PC-9 (cell line): ENCODE data around the gene STRN3. TPM values are rescaled to one million over a fixed set of nuclear protein-coding genes. Genes with fewer than 3 reads are reported as not detected.
"Not testable (repeated sequence)": the region's sequence is repeated elsewhere in the genome, so short reads cannot be mapped to it uniquely, and the experiment has no call there.

Experiments used
- BruUV-seq: library from RNA; stranded (reverse); fragments of 400-500 nt; replicated peaks from 2 replicates; lab custom pipeline; 2021; lab: Mats Ljungman, UMichigan
- CTCF ChIA-PET: fragments of 300-600 bp; sonication (Branson Sonifier 250); formaldehyde crosslinking; loops from one replicate; lab custom pipeline; 2022; ENCODE audit warnings: antibody characterized with exemption; lab: Charles Lee
- POLR2A ChIA-PET: fragments of 300-600 bp; sonication (Branson Sonifier 250); formaldehyde crosslinking; loops from one replicate; lab custom pipeline; 2022; ENCODE audit warnings: antibody characterized with exemption; ENCODE audit not compliant: unreplicated experiment; lab: Charles Lee
- DNase-seq, 2 experiments: peaks; one replicate each; pipeline versions ENCODE4 v3.0.0 to v3.0.0-alpha.2; 2015 to 2022; ENCODE audit warnings: mixed read lengths in 1 of 2
- H2AFZ ChIP-seq: fragments of 200-600 bp; sonication (generic); 2 replicates; pipeline ENCODE4 v1.8.1; 2017; ENCODE audit warnings: antibody characterized with exemption
- H3F3A ChIP-seq: fragments of 200-600 bp; sonication (generic); 2 replicates; pipeline ENCODE4 v1.8.1; 2017; ENCODE audit warnings: antibody characterized with exemption, mild to moderate bottlenecking, low read depth; ENCODE audit not compliant: insufficient read depth
- H3K27ac ChIP-seq: fragments of 200-600 bp; sonication (generic); 2 replicates; pipeline ENCODE4 v1.6.1; 2016; ENCODE audit warnings: mixed run types
- H3K27me3 ChIP-seq: fragments of 200-600 bp; sonication (generic); 2 replicates; pipeline ENCODE4 v1.6.1; 2016; ENCODE audit warnings: low read depth, mixed run types; ENCODE audit not compliant: insufficient read depth
- H3K36me3 ChIP-seq: fragments of 200-600 bp; sonication (generic); 2 replicates; pipeline ENCODE4 v1.6.1; 2016; ENCODE audit warnings: low read depth, mixed run types
- H3K4me1 ChIP-seq: fragments of 200-600 bp; sonication (generic); replicated peaks from 2 replicates; pipeline ENCODE4 v1.6.1; 2016; ENCODE audit warnings: mixed run types; ENCODE audit not compliant: insufficient read depth
- H3K4me2 ChIP-seq: fragments of 200-600 bp; sonication (generic); 2 replicates; pipeline ENCODE4 v1.6.1; 2017; ENCODE audit warnings: mixed run types
- H3K4me3 ChIP-seq: fragments of 200-600 bp; sonication (generic); 2 replicates; pipeline ENCODE4 v1.6.1; 2016; ENCODE audit warnings: mixed run types
- H3K79me2 ChIP-seq: fragments of 200-600 bp; sonication (generic); 2 replicates; pipeline ENCODE4 v1.6.1; 2017; ENCODE audit warnings: low read depth, mixed run types
- H3K9me2 ChIP-seq: fragments of 200-600 bp; sonication (generic); 2 replicates; pipeline ENCODE4 v1.8.1; 2017; ENCODE audit warnings: mild to moderate bottlenecking; ENCODE audit not compliant: insufficient read depth
- H3K9me3 ChIP-seq: fragments of 200-600 bp; sonication (generic); 2 replicates; pipeline ENCODE4 v1.8.1; 2016; ENCODE audit warnings: low read depth; ENCODE audit not compliant: insufficient read depth
- H4K20me1 ChIP-seq: fragments of 200-600 bp; sonication (generic); 2 replicates; pipeline ENCODE4 v1.8.1; 2017; ENCODE audit not compliant: insufficient read depth
- EZH2 ChIP-seq: fragments of 200-600 bp; sonication (generic); IDR thresholded peaks from 2 replicates; pipeline ENCODE4 v1.8.0; 2017; ENCODE audit warnings: antibody characterized with exemption, low read depth
- intact Hi-C: fragments of 100-400 bp; cut with micrococcal nuclease; formaldehyde crosslinking; loops from one replicate; pipeline ENCODE4 v1.10.0; 2022; ENCODE audit not compliant: unreplicated experiment
- total RNA-seq: library from RNA; stranded (reverse); gene quantifications from 2 replicates; pipeline ENCODE4 v1.2.3, GENCODE V29; 2021
- TF ChIP-seq, protein P1 (sequence below): fragments of 200-600 bp; sonication (generic); conservative IDR thresholded peaks from 2 replicates; pipeline ENCODE4 v1.6.1; 2017; ENCODE audit warnings: mixed run types, antibody characterized with exemption, mild to moderate bottlenecking, moderate library complexity

Gene STRN3
- total RNA-seq, 1 experiment from 2014 or later, result 18.1 TPM

DNA sequence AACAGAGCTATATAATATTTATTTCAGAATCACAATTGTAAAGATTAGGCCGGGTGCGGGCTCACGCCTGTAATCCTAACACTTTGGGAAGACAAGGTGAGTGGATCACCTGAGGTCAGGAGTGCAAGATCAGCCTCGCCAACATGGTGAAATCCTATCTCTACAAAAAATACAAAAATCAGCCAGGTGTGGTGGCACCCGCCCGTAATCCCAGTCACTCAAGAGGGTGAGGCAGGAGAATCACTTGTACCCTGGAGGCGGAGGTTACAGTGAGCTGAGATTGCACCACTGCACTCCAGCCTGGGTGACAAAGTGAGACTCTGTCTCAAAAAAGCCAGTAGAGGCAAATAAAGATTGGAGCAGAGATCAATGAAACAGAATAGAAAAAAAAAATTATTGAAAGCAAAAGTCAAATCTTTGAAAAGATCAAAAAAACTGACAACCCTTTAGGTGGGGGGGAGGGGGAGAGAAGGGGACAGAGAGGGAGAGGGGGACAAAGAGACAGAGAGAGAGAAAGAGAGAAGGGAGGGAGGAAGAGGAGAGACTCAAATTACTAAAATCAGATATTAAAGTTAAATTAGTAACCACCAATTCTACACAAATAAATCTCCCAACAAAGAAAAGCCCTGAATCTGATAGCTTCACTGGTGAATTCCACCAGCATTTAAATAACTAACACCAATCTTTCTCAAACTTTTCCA is 53.1 kb downstream of the STRN3 start:
- TF ChIP-seq EZH2, result no peak
- TF ChIP-seq, protein P1, sequence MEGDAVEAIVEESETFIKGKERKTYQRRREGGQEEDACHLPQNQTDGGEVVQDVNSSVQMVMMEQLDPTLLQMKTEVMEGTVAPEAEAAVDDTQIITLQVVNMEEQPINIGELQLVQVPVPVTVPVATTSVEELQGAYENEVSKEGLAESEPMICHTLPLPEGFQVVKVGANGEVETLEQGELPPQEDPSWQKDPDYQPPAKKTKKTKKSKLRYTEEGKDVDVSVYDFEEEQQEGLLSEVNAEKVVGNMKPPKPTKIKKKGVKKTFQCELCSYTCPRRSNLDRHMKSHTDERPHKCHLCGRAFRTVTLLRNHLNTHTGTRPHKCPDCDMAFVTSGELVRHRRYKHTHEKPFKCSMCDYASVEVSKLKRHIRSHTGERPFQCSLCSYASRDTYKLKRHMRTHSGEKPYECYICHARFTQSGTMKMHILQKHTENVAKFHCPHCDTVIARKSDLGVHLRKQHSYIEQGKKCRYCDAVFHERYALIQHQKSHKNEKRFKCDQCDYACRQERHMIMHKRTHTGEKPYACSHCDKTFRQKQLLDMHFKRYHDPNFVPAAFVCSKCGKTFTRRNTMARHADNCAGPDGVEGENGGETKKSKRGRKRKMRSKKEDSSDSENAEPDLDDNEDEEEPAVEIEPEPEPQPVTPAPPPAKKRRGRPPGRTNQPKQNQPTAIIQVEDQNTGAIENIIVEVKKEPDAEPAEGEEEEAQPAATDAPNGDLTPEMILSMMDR, result no peak
- H4K20me1 ChIP-seq, result peaks cover 3% of the 10 kb centered on the region; the same call in 1 of the 2 replicates
- no peaks in the 10 kb centered on the region for H3K27me3 ChIP-seq
- H3K36me3 ChIP-seq, result no peaks in the 10 kb centered on the region
- no peak overlapping the region for H3K27ac ChIP-seq
- no peaks in the 10 kb centered on the region for H3K9me3 ChIP-seq
- no peaks in the 10 kb centered on the region; the same call in 1 of the 2 replicates for H3F3A ChIP-seq
- ChIA-PET CTCF (no interaction called here), POLR2A (no interaction called here)
- no peak overlapping the region for H3K4me2 ChIP-seq
- H3K9me2 ChIP-seq, result no peaks in the 10 kb centered on the region
- H3K4me3 ChIP-seq, result no peak overlapping the region
- no peaks in the 10 kb centered on the region for H3K4me1 ChIP-seq
- intact Hi-C loops, result no loop called here
- peaks cover 72% of the 10 kb centered on the region for H3K79me2 ChIP-seq
- no peak for DNase-seq
- BruUV-seq, result no TSS peak
- no peak overlapping the region for H2AFZ ChIP-seq

DNA sequence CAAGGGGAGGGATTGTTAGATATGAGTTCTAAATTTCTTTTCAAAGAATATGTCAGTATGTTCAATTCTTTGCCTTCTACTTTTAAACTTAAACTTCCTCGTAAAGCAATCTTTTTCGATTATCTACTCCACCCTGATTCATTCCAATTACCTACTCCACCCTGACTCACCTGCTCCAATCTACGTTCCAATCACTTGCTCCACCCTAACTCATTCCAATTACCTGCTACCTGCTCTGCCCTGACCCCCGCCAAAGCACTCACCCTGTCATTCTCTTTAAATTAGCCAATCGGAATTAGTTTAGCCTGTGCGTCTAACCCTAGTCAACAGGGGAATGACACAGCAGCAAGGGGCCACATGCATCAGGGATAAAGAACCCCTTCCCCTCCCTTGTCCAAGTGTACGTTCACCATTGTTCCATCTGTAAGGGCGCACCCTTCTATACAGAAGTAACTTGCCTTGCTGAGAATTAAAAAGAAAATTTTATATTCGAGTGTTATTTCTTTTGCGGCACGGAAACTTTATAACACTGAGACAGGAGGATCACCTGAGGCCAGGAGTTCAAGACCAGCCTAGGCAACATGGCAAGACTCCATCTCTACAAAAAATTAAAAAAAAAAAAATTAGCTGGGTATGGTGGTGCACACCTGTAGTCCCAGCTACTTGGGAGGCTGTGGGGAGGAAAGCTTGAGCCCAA is 54.0 kb downstream of the STRN3 start:
- H3K27ac ChIP-seq, H3K36me3 ChIP-seq, H3K4me1 ChIP-seq, H3K4me2 ChIP-seq, intact Hi-C loops, H3K27me3 ChIP-seq, H4K20me1 ChIP-seq, H3F3A ChIP-seq, H3K4me3 ChIP-seq, H3K9me2 ChIP-seq, H2AFZ ChIP-seq, BruUV-seq, H3K9me3 ChIP-seq, POLR2A ChIA-PET, DNase-seq: not testable (repeated sequence)
- CTCF ChIA-PET, result interaction anchor here (0.6 kb wide), 1 partner anchor 21 kb away, joined by 9 read pairs; no protein-coding TSS in a partner anchor
- peaks cover 71% of the 10 kb centered on the region for H3K79me2 ChIP-seq

DNA sequence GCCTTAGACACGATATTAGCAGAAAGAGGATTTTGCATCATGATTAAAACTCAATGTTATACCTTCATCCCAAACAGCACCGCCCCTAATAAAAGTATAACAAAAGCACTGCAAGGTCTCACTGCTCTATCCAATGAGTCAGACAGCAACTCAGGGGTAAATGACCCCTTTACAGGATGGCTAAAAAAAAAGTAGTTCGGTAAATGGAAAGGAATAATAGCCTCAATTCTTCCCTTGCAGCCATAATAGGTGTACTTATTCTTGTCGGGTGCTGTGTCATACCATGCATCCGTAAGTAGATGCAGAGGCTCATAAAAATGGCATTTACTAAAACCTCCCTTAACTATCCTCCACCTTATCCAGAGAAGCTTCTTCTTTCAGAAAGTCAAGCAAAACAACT is 54.6 kb downstream of the STRN3 start:
- BruUV-seq, result no TSS peak
- peaks cover 3% of the 10 kb centered on the region; the same call in 1 of the 2 replicates for H4K20me1 ChIP-seq

DNA sequence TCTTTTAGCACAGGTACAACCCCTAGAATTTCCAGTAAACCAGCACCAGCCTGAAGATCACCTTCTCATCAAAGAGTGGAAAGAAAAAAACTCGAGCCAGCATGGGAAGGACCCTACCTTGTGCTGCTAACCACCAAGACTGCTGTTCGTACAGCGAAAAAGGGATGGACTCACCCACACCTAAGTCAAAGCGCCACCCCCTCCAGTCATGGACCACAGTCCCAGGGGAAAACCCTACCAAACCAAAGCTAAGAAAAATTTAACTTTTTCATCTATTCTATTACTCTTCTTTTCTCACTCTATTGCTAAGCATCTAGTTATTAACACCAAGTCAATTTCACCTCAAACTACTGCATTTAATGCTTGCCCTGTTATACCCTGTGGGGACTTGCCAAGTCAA is 56.4 kb downstream of the STRN3 start:
- POLR2A ChIA-PET, H3K27ac ChIP-seq, H3K27me3 ChIP-seq, BruUV-seq, H4K20me1 ChIP-seq, H3K4me1 ChIP-seq, H3K4me3 ChIP-seq, CTCF ChIA-PET, H3K4me2 ChIP-seq, H3F3A ChIP-seq, H3K36me3 ChIP-seq, H2AFZ ChIP-seq, intact Hi-C loops, H3K9me3 ChIP-seq, DNase-seq, H3K9me2 ChIP-seq: not testable (repeated sequence)
- peaks cover 59% of the 10 kb centered on the region for H3K79me2 ChIP-seq

More for the DNA sequence above, 54.6 kb downstream of the STRN3 start:
- DNase-seq, result no peak
- H3K4me1 ChIP-seq, result no peaks in the 10 kb centered on the region
- no peaks in the 10 kb centered on the region; the same call in 1 of the 2 replicates for H3F3A ChIP-seq
- no peaks in the 10 kb centered on the region for H3K36me3 ChIP-seq
- no peak overlapping the region for H3K4me3 ChIP-seq
- no peaks in the 10 kb centered on the region for H3K9me2 ChIP-seq
- POLR2A ChIA-PET, result no interaction called here
- CTCF ChIA-PET, result interaction anchor here (0.6 kb wide), 1 partner anchor 22 kb away, joined by 9 read pairs; no protein-coding TSS in a partner anchor
- H2AFZ ChIP-seq, result no peak overlapping the region
- no peaks in the 10 kb centered on the region for H3K27me3 ChIP-seq
- TF ChIP-seq EZH2, result no peak
- TF ChIP-seq, protein P1, result no peak
- intact Hi-C loops, result no loop called here
- H3K79me2 ChIP-seq, result peaks cover 66% of the 10 kb centered on the region
- no peak overlapping the region for H3K4me2 ChIP-seq
- no peaks in the 10 kb centered on the region for H3K9me3 ChIP-seq
- H3K27ac ChIP-seq, result no peak overlapping the region

DNA sequence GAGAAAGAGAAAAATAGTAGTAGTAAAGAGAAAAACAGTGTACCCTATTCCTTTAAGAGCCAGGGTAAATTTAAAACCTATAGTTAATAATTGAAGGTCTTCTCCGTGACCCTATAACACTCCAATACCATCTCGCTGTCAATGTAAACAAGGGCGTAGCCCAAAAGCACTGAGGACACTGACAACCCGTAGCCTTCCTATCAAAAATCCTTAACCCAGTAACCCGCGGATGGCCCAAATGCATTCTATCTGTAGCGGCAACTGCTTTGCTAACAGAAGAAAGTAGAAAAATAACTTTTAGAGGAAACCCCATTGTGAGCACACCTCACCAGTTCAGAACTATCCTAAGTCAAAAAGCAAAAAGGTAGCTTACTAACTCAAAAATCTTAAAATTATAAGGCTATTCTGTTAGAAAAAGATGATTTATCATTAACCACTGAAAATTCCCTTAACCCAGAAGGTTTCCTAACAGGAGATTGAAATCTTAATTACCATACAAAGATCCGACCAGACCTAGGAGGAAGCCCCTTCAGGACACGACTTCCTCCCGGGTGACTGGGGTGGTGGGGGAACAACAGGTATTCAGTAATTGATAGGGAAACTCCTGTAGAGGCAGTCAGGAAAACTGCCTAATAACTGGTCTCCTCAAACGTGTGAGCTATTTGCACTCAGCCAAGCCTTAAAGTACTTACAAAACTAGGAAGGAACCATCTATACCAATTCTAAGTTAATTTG is 58.6 kb downstream of the STRN3 start:
- peaks cover 45% of the 10 kb centered on the region for H3K79me2 ChIP-seq
- H3K9me3 ChIP-seq, H3K4me2 ChIP-seq, H3K4me1 ChIP-seq, H3K9me2 ChIP-seq, H3K4me3 ChIP-seq, H3K27ac ChIP-seq, H3K27me3 ChIP-seq, intact Hi-C loops, CTCF ChIA-PET, BruUV-seq, H3F3A ChIP-seq, H4K20me1 ChIP-seq, DNase-seq, H3K36me3 ChIP-seq, POLR2A ChIA-PET, H2AFZ ChIP-seq: not testable (repeated sequence)
